IMR-90 (cell line): Measurements from ENCODE around the gene KRTAP9-6. TPM values are rescaled to one million over a fixed set of nuclear protein-coding genes. Genes with fewer than 3 reads are reported as not detected.
A peak's percentile ranks its signal among the peaks of the same experiment; 100 is the strongest.

Source experiments
- ATAC-seq: fragments of 200-7000 bp; cut with Tn5 transposase; 2 replicates; pipeline ENCODE4 v1.9.1; 2020; ENCODE audit warnings: low read depth, mild to moderate bottlenecking, moderate library complexity
- BruUV-seq: library from RNA; stranded (reverse); fragments of 400-500 nt; replicated peaks from 2 replicates; lab custom pipeline; 2021; lab: Mats Ljungman, UMichigan
- CTCF ChIA-PET: fragments of 300-600 bp; formaldehyde crosslinking; extraction: SDS; loops from one replicate; lab custom pipeline; 2021; ENCODE audit warnings: antibody characterized with exemption; lab: Yijun Ruan, JAX
- POLR2A ChIA-PET: fragments of 300-600 bp; sonication (Branson Sonifier 250); formaldehyde crosslinking; loops from one replicate; lab custom pipeline; 2022; ENCODE audit warnings: antibody characterized with exemption; ENCODE audit not compliant: unreplicated experiment; lab: Charles Lee
- DNase-seq: peaks from one replicate; pipeline ENCODE4 v3.0.0; 2013
- H2AFZ ChIP-seq: replicated peaks from 2 replicates; pipeline ENCODE3; 2013; ENCODE audit warnings: low read length, mild to moderate bottlenecking; ENCODE audit not compliant: poor library complexity
- H2AK5ac ChIP-seq: 2 replicates; pipeline ENCODE4 v1.6.1; 2013; ENCODE audit warnings: low read depth, low read length, inconsistent platforms
- H2AK9ac ChIP-seq: replicated peaks from 2 replicates; pipeline ENCODE3; 2013; ENCODE audit warnings: mild to moderate bottlenecking, low read depth, low read length, moderate library complexity; ENCODE audit not compliant: poor library complexity
- H2BK120ac ChIP-seq: 2 replicates; pipeline ENCODE4 v1.6.1; 2013; ENCODE audit warnings: low read depth, low read length, inconsistent platforms
- H2BK15ac ChIP-seq: 3 replicates; pipeline ENCODE4 v1.6.1; 2013; ENCODE audit warnings: low read depth, low read length, inconsistent platforms
- H2BK20ac ChIP-seq: 2 replicates; pipeline ENCODE4 v1.6.1; 2013; ENCODE audit warnings: low read depth, mild to moderate bottlenecking, inconsistent platforms, low read length, moderate library complexity
- H2BK5ac ChIP-seq: 2 replicates; pipeline ENCODE4 v1.6.1; 2013; ENCODE audit warnings: mild to moderate bottlenecking, low read depth, low read length, inconsistent platforms; ENCODE audit not compliant: poor library complexity, severe bottlenecking
- H3K14ac ChIP-seq: replicated peaks from 2 replicates; pipeline ENCODE4 v1.6.1; 2013; ENCODE audit warnings: low read depth, low read length, inconsistent platforms
- H3K18ac ChIP-seq: 2 replicates; pipeline ENCODE4 v1.6.1; 2013; ENCODE audit warnings: low read depth, low read length, control low read depth
- H3K23ac ChIP-seq: 2 replicates; pipeline ENCODE4 v1.6.1; 2013; ENCODE audit warnings: low read depth, low read length, inconsistent platforms
- H3K27ac ChIP-seq: 2 replicates; pipeline ENCODE4 v1.5.1; 2013; ENCODE audit warnings: mild to moderate bottlenecking, control low read depth, low read length; ENCODE audit not compliant: insufficient read depth
- H3K27me3 ChIP-seq: 2 replicates; pipeline ENCODE4 v1.6.1; 2013; ENCODE audit warnings: low read length; ENCODE audit not compliant: control insufficient read depth, insufficient read depth
- H3K36me3 ChIP-seq: 2 replicates; pipeline ENCODE4 v1.6.1; 2013; ENCODE audit warnings: low read length, mixed read lengths; ENCODE audit not compliant: control insufficient read depth, insufficient read depth
- H3K4ac ChIP-seq: 2 replicates; pipeline ENCODE4 v1.6.1; 2013; ENCODE audit warnings: low read depth, low read length, inconsistent platforms
- H3K4me1 ChIP-seq: 2 replicates; pipeline ENCODE4 v1.6.1; 2013; ENCODE audit warnings: low read length, mixed read lengths; ENCODE audit not compliant: control insufficient read depth, insufficient read depth
- H3K4me2 ChIP-seq: 2 replicates; pipeline ENCODE4 v1.6.1; 2013; ENCODE audit warnings: low read depth, mild to moderate bottlenecking, control low read depth, low read length, moderate library complexity
- H3K4me3 ChIP-seq: 2 replicates; pipeline ENCODE4 v1.5.1; 2013; ENCODE audit warnings: low read depth, mild to moderate bottlenecking, control low read depth, low read length, moderate library complexity; ENCODE audit not compliant: insufficient read depth
- H3K56ac ChIP-seq: 2 replicates; pipeline ENCODE4 v1.6.1; 2013; ENCODE audit warnings: low read length, inconsistent platforms; ENCODE audit not compliant: insufficient read depth; ENCODE audit errors: extremely low read depth
- H3K79me1 ChIP-seq, 2 experiments: 2 replicates each; pipeline ENCODE4 v1.6.1; 2013; ENCODE audit warnings: low read length in 2 of 2, inconsistent platforms in 1 of 2, low read depth in 1 of 2
- H3K9ac ChIP-seq: 2 replicates; pipeline ENCODE4 v1.6.1; 2013; ENCODE audit warnings: low read depth, low read length, control low read depth
- H3K9me1 ChIP-seq: 2 replicates; pipeline ENCODE4 v1.6.1; 2013; ENCODE audit warnings: low read length, inconsistent platforms; ENCODE audit not compliant: insufficient read depth
- H3K9me3 ChIP-seq: 2 replicates; pipeline ENCODE4 v1.6.1; 2013; ENCODE audit warnings: low read length; ENCODE audit not compliant: control insufficient read depth, insufficient read depth
- H4K20me1 ChIP-seq: 2 replicates; pipeline ENCODE4 v1.6.1; 2013; ENCODE audit warnings: low read length, inconsistent platforms; ENCODE audit not compliant: insufficient read depth
- H4K5ac ChIP-seq: 2 replicates; pipeline ENCODE4 v1.6.1; 2013; ENCODE audit warnings: mild to moderate bottlenecking, low read depth, low read length, control low read depth
- H4K8ac ChIP-seq, 2 experiments: 2 replicates each; pipeline ENCODE4 v1.6.1; 2013; ENCODE audit warnings: low read depth in 2 of 2, low read length in 2 of 2, control low read depth in 1 of 2, inconsistent platforms in 1 of 2
- H4K91ac ChIP-seq: 2 replicates; pipeline ENCODE4 v1.6.1; 2013; ENCODE audit warnings: low read depth, low read length, inconsistent platforms; ENCODE audit not compliant: insufficient read depth
- BHLHE40 ChIP-seq: fragments of 150-350 bp; IDR thresholded peaks from 2 replicates; pipeline ENCODE4 v1.6.1; 2016; ENCODE audit warnings: mild to moderate bottlenecking, low read depth, low read length
- CEBPB ChIP-seq: IDR thresholded peaks from 2 replicates; pipeline ENCODE4 v1.6.1; 2012; ENCODE audit warnings: low read depth, low read length, improper control_type of control experiment
- CHD1 ChIP-seq: IDR thresholded peaks from 2 replicates; pipeline ENCODE4 v1.6.1; 2012; ENCODE audit warnings: low read depth, low read length, improper control_type of control experiment
- FOS ChIP-seq: fragments of 150-350 bp; IDR thresholded peaks from 2 replicates; pipeline ENCODE4 v1.6.1; 2016; ENCODE audit warnings: low read depth, low read length
- MAFK ChIP-seq: IDR thresholded peaks from 2 replicates; pipeline ENCODE4 v1.6.1; 2012; ENCODE audit warnings: low read depth, low read length, improper control_type of control experiment
- MAZ ChIP-seq: IDR thresholded peaks from 2 replicates; pipeline ENCODE4 v1.6.1; 2012; ENCODE audit warnings: low read depth, mild to moderate bottlenecking, low read length, improper control_type of control experiment, moderate library complexity, borderline replicate concordance
- MXI1 ChIP-seq: IDR thresholded peaks from 2 replicates; pipeline ENCODE4 v1.6.1; 2012; ENCODE audit warnings: low read depth, mild to moderate bottlenecking, low read length, moderate library complexity, borderline replicate concordance
- NFE2L2 ChIP-seq: fragments of 150-350 bp; IDR thresholded peaks from 2 replicates; pipeline ENCODE4 v1.6.1; 2016; ENCODE audit warnings: low read depth, mild to moderate bottlenecking, low read length
- RAD21 ChIP-seq: IDR thresholded peaks from 2 replicates; pipeline ENCODE4 v1.6.1; 2012; ENCODE audit warnings: low read length, improper control_type of control experiment
- RCOR1 ChIP-seq: IDR thresholded peaks from 2 replicates; pipeline ENCODE4 v1.6.1; 2012; ENCODE audit warnings: mild to moderate bottlenecking, low read length, improper control_type of control experiment; ENCODE audit not compliant: insufficient replicate concordance
- RFX5 ChIP-seq: IDR thresholded peaks from 2 replicates; pipeline ENCODE4 v1.8.0; 2012; ENCODE audit warnings: low read depth, mild to moderate bottlenecking, low read length, moderate library complexity
- SMC3 ChIP-seq: fragments of 150-350 bp; IDR thresholded peaks from 2 replicates; pipeline ENCODE4 v1.6.1; 2016; ENCODE audit warnings: low read depth, mild to moderate bottlenecking, antibody characterized with exemption, low read length, moderate library complexity
- WGBS, 2 experiments: methylation state at CpG; one replicate each; pipeline versions ENCODE4 v1.1.5 to v1.1.7; 2013; ENCODE audit warnings: missing lambda C conversion rate in 2 of 2; ENCODE audit not compliant: insufficient read length in 1 of 2; ENCODE audit errors: extremely low coverage in 2 of 2; 5-methylcytosine and 5-hydroxymethylcytosine counted together
- dilution Hi-C: fragments of 300-500 bp; cut with HindIII; formaldehyde crosslinking; loops from one replicate; pipeline ENCODE4 v1.14.3; 2018; ENCODE audit warnings: low sequenced_read_pairs; ENCODE audit not compliant: unreplicated experiment
- in situ Hi-C: fragments of 300-500 bp; cut with MboI; formaldehyde crosslinking; loops from 3 replicates; pipeline ENCODE4 v1.14.3; 2019; ENCODE audit warnings: low sequenced_read_pairs, inconsistent platforms, mixed read lengths
- intact Hi-C: fragments of 100-400 bp; cut with micrococcal nuclease; formaldehyde crosslinking; loops from 2 replicates; pipeline ENCODE4 v1.10.0; 2022
- polyA plus RNA-seq, 3 experiments: library from polyadenylated mRNA; depleted of rRNA; stranded (reverse); fragments of >200 nt; gene quantifications; 2 replicates each; pipeline ENCODE4 v1.2.3, GENCODE V29; 2012; ENCODE audit warnings: low replicate concordance in 1 of 3
- total RNA-seq: library from RNA; depleted of rRNA; stranded (reverse); fragments of >200 nt; gene quantifications from 2 replicates; pipeline ENCODE4 v1.2.3, GENCODE V29; 2012
- TF ChIP-seq, protein P1 (sequence below): fragments of 150-350 bp; IDR thresholded peaks from 2 replicates; pipeline ENCODE4 v1.6.1; 2017; ENCODE audit warnings: mild to moderate bottlenecking, antibody characterized with exemption, low read length, low read depth
- TF ChIP-seq, protein P2 (sequence below): fragments of 150-350 bp; IDR thresholded peaks from 2 replicates; pipeline ENCODE4 v1.6.1; 2016; ENCODE audit warnings: low read depth, mild to moderate bottlenecking, low read length, moderate library complexity, borderline replicate concordance
- TF ChIP-seq, protein P3 (sequence below): conservative IDR thresholded peaks from 2 replicates; pipeline ENCODE4 v1.5.1; 2012; ENCODE audit warnings: mild to moderate bottlenecking, low read depth, low read length, improper control_type of control experiment

The KRTAP9-6 gene
- total and polyA plus RNA-seq, 2 of the 4 experiments (the other 2 are of a cell fraction) = not detected

DNA sequence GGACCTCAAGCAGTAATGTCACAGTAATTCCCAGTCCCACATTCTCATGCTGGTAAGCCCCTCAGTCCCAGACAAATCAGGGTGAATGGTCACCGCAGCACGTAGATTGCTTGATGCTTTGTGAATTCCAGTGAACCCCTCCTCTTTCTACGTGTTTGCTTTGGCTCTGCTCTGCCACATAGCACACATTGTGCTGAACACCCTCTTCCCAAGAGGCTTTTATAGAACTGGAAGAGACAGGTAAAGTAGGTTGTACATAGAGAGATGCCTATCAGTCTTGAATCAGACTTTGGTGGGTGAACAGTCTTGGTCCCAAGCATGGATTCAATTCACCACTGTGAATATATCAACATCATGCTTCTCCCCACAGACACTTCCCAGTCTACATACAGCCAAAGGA is 579 bp upstream of the KRTAP9-6 start:
- Histone ChIP-seq H4K5ac (no peak overlapping the region), H2BK120ac (no peak overlapping the region), H3K14ac (no peak overlapping the region), H3K4ac (no peak overlapping the region), H3K27ac (no peak overlapping the region), H3K9ac (no peak overlapping the region), H2BK5ac (no peak overlapping the region), H3K27me3 (peaks cover 9% of the 10 kb centered on the region), H4K20me1 (no peaks in the 10 kb centered on the region), H3K18ac (no peak overlapping the region), H2BK15ac (peak overlapping the region; percentile 2; the same call in 1 of the 3 replicates), H3K4me1 (no peaks in the 10 kb centered on the region), H2AFZ (no peak overlapping the region), H3K36me3 (no peaks in the 10 kb centered on the region), H2AK9ac (peak overlapping the region; percentile 37), H3K56ac (no peak overlapping the region), H4K91ac (0 out of 2 replicates have a peak overlapping the region, but pooled peaks have one; percentile 7), H3K4me2 (no peak overlapping the region), H2BK20ac (no peak overlapping the region; the same call in 1 of the 2 replicates), H3K23ac (no peak overlapping the region), H3K79me1 (no peaks in the 10 kb centered on the region), H2AK5ac (no peak overlapping the region), H3K9me1 (no peaks in the 10 kb centered on the region), H3K9me3 (no peaks in the 10 kb centered on the region), H3K4me3 (no peak overlapping the region), H4K8ac (no peak overlapping the region)
- no CpG with 5 or more reads among the region's 3 CpGs for WGBS, 2 experiments
- TF ChIP-seq MAFK (no peak), BHLHE40 (no peak), RFX5 (no peak), SMC3 (no peak), MAZ (no peak), FOS (no peak), RCOR1 (no peak), RAD21 (no peak), CHD1 (no peak), CEBPB (no peak), MXI1 (no peak), NFE2L2 (no peak)
- TF ChIP-seq, protein P1, sequence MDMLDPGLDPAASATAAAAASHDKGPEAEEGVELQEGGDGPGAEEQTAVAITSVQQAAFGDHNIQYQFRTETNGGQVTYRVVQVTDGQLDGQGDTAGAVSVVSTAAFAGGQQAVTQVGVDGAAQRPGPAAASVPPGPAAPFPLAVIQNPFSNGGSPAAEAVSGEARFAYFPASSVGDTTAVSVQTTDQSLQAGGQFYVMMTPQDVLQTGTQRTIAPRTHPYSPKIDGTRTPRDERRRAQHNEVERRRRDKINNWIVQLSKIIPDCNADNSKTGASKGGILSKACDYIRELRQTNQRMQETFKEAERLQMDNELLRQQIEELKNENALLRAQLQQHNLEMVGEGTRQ = no peak
- TF ChIP-seq, protein P2, sequence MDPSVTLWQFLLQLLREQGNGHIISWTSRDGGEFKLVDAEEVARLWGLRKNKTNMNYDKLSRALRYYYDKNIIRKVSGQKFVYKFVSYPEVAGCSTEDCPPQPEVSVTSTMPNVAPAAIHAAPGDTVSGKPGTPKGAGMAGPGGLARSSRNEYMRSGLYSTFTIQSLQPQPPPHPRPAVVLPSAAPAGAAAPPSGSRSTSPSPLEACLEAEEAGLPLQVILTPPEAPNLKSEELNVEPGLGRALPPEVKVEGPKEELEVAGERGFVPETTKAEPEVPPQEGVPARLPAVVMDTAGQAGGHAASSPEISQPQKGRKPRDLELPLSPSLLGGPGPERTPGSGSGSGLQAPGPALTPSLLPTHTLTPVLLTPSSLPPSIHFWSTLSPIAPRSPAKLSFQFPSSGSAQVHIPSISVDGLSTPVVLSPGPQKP = no peak
- TF ChIP-seq, protein P3, sequence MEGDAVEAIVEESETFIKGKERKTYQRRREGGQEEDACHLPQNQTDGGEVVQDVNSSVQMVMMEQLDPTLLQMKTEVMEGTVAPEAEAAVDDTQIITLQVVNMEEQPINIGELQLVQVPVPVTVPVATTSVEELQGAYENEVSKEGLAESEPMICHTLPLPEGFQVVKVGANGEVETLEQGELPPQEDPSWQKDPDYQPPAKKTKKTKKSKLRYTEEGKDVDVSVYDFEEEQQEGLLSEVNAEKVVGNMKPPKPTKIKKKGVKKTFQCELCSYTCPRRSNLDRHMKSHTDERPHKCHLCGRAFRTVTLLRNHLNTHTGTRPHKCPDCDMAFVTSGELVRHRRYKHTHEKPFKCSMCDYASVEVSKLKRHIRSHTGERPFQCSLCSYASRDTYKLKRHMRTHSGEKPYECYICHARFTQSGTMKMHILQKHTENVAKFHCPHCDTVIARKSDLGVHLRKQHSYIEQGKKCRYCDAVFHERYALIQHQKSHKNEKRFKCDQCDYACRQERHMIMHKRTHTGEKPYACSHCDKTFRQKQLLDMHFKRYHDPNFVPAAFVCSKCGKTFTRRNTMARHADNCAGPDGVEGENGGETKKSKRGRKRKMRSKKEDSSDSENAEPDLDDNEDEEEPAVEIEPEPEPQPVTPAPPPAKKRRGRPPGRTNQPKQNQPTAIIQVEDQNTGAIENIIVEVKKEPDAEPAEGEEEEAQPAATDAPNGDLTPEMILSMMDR = no peak
- POLR2A ChIA-PET = no interaction called here
- ATAC-seq (no peak), DNase-seq (no peak)
- CTCF ChIA-PET = interaction anchor here (0.7 kb wide), 1 partner anchor 11 kb away, joined by 3 read pairs; no protein-coding TSS in a partner anchor
- BruUV-seq = no TSS peak
- dilution Hi-C loops (no loop called here), in situ Hi-C loops (no loop called here), intact Hi-C loops (loop anchor here (2.0 kb wide), 1 partner anchor 14 kb away; no protein-coding TSS in a partner anchor)
